Naive thymus-derived CD8-positive, alpha-beta T cell (primary cell): ENCODE measurements around the gene NR2E1. TPM values are rescaled to one million over a fixed set of nuclear protein-coding genes. Genes with fewer than 3 reads are reported as not detected.

ENCODE experiments used
- ATAC-seq, 2 donors: fragments of 150-1000 bp; cut with Tn5 transposase in 1 of 2; sonication (Bioruptor Pico), chemical (Tn5 transposase) in 1 of 2; 1 replicate in 1 of 2; 2 replicates in 1 of 2; pipeline ENCODE4 v1.10.0; 2021; ENCODE audit warnings: mild to moderate bottlenecking in 2 of 2, moderate library complexity in 2 of 2
- POLR2A ChIA-PET: fragments of 350-600 bp; sonication (Branson Sonifier 250); formaldehyde crosslinking; loops from one replicate; lab custom pipeline; 2021; ENCODE audit warnings: antibody characterized with exemption; lab: Charles Lee
- DNase-seq, 10 donors: peaks; one replicate each; pipeline versions ENCODE4 v3.0.0 to v3.0.0-alpha.2; 2020 to 2022
- H3K27ac Mint-ChIP-seq, 10 donors: one replicate each; pipeline ENCODE4 v1.8.0; 2020 to 2022; ENCODE audit warnings: mild to moderate bottlenecking in 10 of 10, mixed read lengths in 10 of 10, moderate library complexity in 4 of 10, inconsistent platforms in 1 of 10
- H3K27me3 Mint-ChIP-seq, 5 donors: one replicate each; pipeline ENCODE4 v1.8.0; 2021 to 2022; ENCODE audit warnings: mixed read lengths in 5 of 5
- H3K36me3 Mint-ChIP-seq, 3 donors: one replicate each; pipeline ENCODE4 v1.8.0; 2020 to 2022; ENCODE audit warnings: mixed read lengths in 3 of 3, mild to moderate bottlenecking in 2 of 3, inconsistent platforms in 1 of 3
- H3K4me1 Mint-ChIP-seq, 4 donors: one replicate each; pipeline ENCODE4 v1.8.0; 2021 to 2022; ENCODE audit warnings: mixed read lengths in 4 of 4
- H3K4me3 Mint-ChIP-seq, 10 donors: one replicate each; pipeline ENCODE4 v1.8.0; 2020 to 2022; ENCODE audit warnings: mild to moderate bottlenecking in 10 of 10, mixed read lengths in 10 of 10, moderate library complexity in 6 of 10, inconsistent platforms in 1 of 10
- H3K9me3 Mint-ChIP-seq, 9 donors: one replicate each; pipeline ENCODE4 v1.8.0; 2020 to 2022; ENCODE audit warnings: mixed read lengths in 9 of 9, mild to moderate bottlenecking in 3 of 9, inconsistent platforms in 1 of 9, moderate library complexity in 1 of 9
- polyA plus RNA-seq, 3 donors: library from polyadenylated mRNA; unstranded; fragments of 300-500 nt; fragmentation: Illumina TruSeq; gene quantifications; one replicate each; pipeline ENCODE4 v1.2.3, GENCODE V29; 2021
- total RNA-seq, 8 experiments: library from RNA in 2 of 8; stranded (reverse) in 2 of 8; gene quantifications; one replicate each; pipeline ENCODE4 v1.2.3 and lab custom pipeline; 2021 to 2026

NR2E1 gene
- not detected for total RNA-seq
- polyA plus RNA-seq, result not detected
- 0 reads per million in 6 experiments for total RNA-seq (lab: John Stamatoyannopoulos, UW)

GRCh38 chr6:108165714-108166663 is at the start of gene NR2E1:
Gene NR2E1 (plus strand): TSS chr6:108166022. CDS start chr6:108166766, 744 bp downstream.
- Mint-ChIP-seq H3K9me3 (no peaks in the 10 kb centered on the region), H3K27ac (peak within 1 kb of the TSS in 1 of 10 donors; percentile 54), H3K4me3 (peak within 1 kb of the TSS in 9 of 10 donors; percentile 41 to 78 (median 68)), H3K27me3 (peaks cover 59 to 91% (median 69%) of the 10 kb centered on the region in 5 donors), H3K4me1 (peaks cover 26 to 65% (median 47%) of the 10 kb centered on the region in 4 donors), H3K36me3 (peaks cover 0 to 4% (median 4%) of the 10 kb centered on the region in 3 donors)
- POLR2A ChIA-PET, result no interaction called here
- DNase-seq, result no peak
- ATAC-seq, result no peak

- Mint-ChIP-seq H3K27ac (peak overlapping the region in 1 of 10 donors; percentile 24), H3K4me1 (peaks cover 34 to 60% (median 49%) of the 10 kb centered on the region in 4 donors), H3K27me3 (peaks cover 49 to 95% (median 75%) of the 10 kb centered on the region in 5 donors), H3K36me3 (peaks cover 0 to 11% (median 5%) of the 10 kb centered on the region in 3 donors), H3K9me3 (no peaks in the 10 kb centered on the region), H3K4me3 (peak overlapping the region; percentile 78 to 100 (median 89))
- ATAC-seq (no peak), DNase-seq (no peak)
- POLR2A ChIA-PET, result no interaction called here
Observed at GRCh38 chr6:108116546-108117426, 49.0 kb upstream of the NR2E1 start.

DNA sequence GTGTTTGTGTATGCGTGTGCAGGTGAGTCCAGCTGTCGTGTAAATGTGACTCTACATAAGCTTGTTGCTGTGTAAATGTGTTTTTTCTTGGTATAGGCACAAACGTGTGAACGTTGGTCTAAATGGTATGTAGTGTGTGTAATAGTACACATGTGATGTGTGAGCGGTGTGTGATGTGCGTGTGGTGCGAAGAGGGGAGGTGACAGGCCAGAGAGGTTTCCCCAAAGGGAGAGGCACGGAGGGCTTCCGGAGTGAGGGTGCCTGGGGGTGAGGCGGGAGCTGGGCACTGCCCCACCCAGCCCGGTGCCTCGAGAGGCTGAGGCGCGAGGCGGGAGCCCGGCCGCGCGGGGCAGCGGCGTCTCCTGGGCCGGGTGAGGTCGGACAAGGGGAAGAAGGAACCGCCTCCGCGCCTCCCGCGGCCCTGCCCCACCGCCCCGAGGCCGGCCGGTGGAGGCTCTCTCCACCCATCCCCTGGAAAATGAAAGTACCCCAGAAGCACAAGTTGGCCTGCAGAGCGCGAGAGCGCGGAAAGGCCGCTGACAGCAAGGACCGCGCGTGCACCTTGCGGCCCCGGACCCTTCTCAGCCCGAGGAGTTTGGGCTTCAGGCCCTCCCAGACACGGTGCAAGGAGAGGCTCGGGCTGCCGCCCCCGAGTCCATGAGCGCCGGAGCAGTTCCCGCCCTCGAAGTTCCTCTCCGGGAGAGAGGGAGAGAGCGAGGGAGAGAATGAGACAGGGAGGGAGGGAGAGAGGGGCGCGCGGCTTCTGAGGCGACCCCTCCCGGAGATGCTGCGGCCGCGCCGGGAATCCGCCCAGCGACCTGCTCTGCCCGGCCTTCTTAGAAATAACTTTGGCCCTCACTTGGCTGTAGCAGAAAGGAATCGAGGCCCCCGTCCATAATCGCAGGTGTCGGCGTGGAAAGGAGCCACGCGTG is 48.1 kb upstream of the NR2E1 start:
- ATAC-seq, result peak; percentile 44 to 50
- no peaks in the 10 kb centered on the region for H3K9me3 Mint-ChIP-seq
- H3K27ac Mint-ChIP-seq, result peak overlapping the region in 3 of 10 donors; percentile 17 to 43 (median 24)
- H3K27me3 Mint-ChIP-seq, result peaks cover 49 to 95% (median 73%) of the 10 kb centered on the region in 5 donors
- peaks cover 34 to 60% (median 49%) of the 10 kb centered on the region in 4 donors for H3K4me1 Mint-ChIP-seq
- H3K4me3 Mint-ChIP-seq, result peak overlapping the region; percentile 78 to 100 (median 89)
- peaks cover 0 to 11% (median 5%) of the 10 kb centered on the region in 3 donors for H3K36me3 Mint-ChIP-seq
- DNase-seq, result peak in 2 of 10 donors; percentile 21 to 27
- POLR2A ChIA-PET, result no interaction called here

- Mint-ChIP-seq H3K9me3 (no peaks in the 10 kb centered on the region), H3K27ac (peak overlapping the region in 1 of 10 donors; percentile 66), H3K36me3 (peaks cover 0 to 11% (median 5%) of the 10 kb centered on the region in 3 donors), H3K4me3 (peak overlapping the region; percentile 81 to 100 (median 94)), H3K4me1 (peaks cover 33 to 57% (median 50%) of the 10 kb centered on the region in 4 donors), H3K27me3 (peaks cover 48 to 95% (median 73%) of the 10 kb centered on the region in 5 donors)
- no peak for DNase-seq
- POLR2A ChIA-PET, result interaction anchor here (0.6 kb wide), 1 partner anchor 170 kb away, joined by 5 read pairs; no protein-coding TSS in a partner anchor
- peak; percentile 35 to 42 for ATAC-seq
Observed at GRCh38 chr6:108118359-108118724, 47.5 kb upstream of the NR2E1 start.

- Mint-ChIP-seq H3K27ac (peak overlapping the region in 2 of 10 donors; percentile 66 to 74), H3K4me1 (peaks cover 31 to 49% (median 47%) of the 10 kb centered on the region in 4 donors), H3K4me3 (peak overlapping the region; percentile 81 to 98 (median 93)), H3K36me3 (peaks cover 0 to 11% (median 5%) of the 10 kb centered on the region in 3 donors), H3K9me3 (no peaks in the 10 kb centered on the region), H3K27me3 (peaks cover 47 to 95% (median 75%) of the 10 kb centered on the region in 5 donors)
- DNase-seq (peak in 1 of 10 donors; percentile 19), ATAC-seq (peak; percentile 18 to 45)
- POLR2A ChIA-PET, result interaction anchor here (0.6 kb wide), 1 partner anchor 171 kb away, joined by 5 read pairs; no protein-coding TSS in a partner anchor
Observed at GRCh38 chr6:108118810-108119768, 46.7 kb upstream of the NR2E1 start.

DNA sequence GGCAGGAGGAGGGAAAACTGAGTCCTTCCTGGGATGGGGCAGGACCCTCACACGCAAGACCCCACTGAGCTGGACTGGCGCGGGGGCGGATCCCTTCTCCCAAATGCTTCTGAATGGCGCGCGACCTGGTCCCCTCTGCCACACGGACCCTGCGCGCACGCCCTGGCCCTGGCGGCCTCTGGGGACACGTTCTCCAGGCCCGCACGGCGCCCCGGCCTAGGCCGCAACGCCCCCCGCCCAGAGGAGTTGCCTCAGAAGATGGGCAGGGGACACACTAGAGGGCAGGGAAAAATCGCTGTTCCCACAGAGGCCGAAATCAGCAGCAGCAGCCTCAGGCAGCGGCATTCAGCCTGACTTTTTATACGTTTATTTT is 46.1 kb upstream of the NR2E1 start:
- DNase-seq (no peak), ATAC-seq (no peak)
- no peaks in the 10 kb centered on the region for H3K9me3 Mint-ChIP-seq
- POLR2A ChIA-PET, result no interaction called here
- H3K27me3 Mint-ChIP-seq, result peaks cover 46 to 95% (median 75%) of the 10 kb centered on the region in 5 donors
- H3K4me1 Mint-ChIP-seq, result peaks cover 28 to 42% (median 40%) of the 10 kb centered on the region in 4 donors
- H3K27ac Mint-ChIP-seq, result no peak overlapping the region
- H3K4me3 Mint-ChIP-seq, result peak overlapping the region in 7 of 10 donors; percentile 81 to 98 (median 96)
- peaks cover 0 to 11% (median 5%) of the 10 kb centered on the region in 3 donors for H3K36me3 Mint-ChIP-seq

DNA sequence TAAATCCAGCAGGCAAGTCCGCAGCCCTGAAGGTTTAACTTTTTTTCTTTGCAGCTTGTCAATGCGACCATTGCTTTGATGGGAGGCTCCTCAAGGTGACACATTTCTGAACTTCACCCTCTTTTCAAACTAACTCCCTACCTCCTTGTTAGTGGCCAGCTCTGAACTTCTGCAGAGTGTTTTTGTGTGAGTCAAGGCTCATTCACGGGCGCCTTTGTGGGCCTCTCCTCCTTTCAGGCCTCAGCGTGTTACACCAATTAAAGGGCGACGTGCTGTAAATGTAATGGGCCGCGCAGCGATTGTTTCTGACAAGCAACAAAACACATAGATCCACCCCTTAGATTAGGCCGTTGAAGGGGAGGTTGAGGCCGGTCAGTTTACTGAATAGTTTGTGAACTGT is 45.5 kb upstream of the NR2E1 start:
- POLR2A ChIA-PET, result no interaction called here
- DNase-seq (no peak), ATAC-seq (no peak)
- no peak overlapping the region for H3K27ac Mint-ChIP-seq
- H3K9me3 Mint-ChIP-seq, result no peaks in the 10 kb centered on the region
- peak overlapping the region in 9 of 10 donors; percentile 18 to 67 (median 33) for H3K4me3 Mint-ChIP-seq
- peaks cover 24 to 37% (median 35%) of the 10 kb centered on the region in 4 donors for H3K4me1 Mint-ChIP-seq
- peaks cover 42 to 95% (median 74%) of the 10 kb centered on the region in 5 donors for H3K27me3 Mint-ChIP-seq
- H3K36me3 Mint-ChIP-seq, result peaks cover 0 to 11% (median 5%) of the 10 kb centered on the region in 3 donors

- Mint-ChIP-seq H3K4me3 (peak overlapping the region in 6 of 10 donors; percentile 2 to 55 (median 36)), H3K36me3 (peaks cover 0 to 11% (median 10%) of the 10 kb centered on the region in 3 donors), H3K27me3 (peaks cover 49 to 95% (median 75%) of the 10 kb centered on the region in 5 donors), H3K4me1 (peaks cover 17 to 28% (median 24%) of the 10 kb centered on the region in 4 donors), H3K9me3 (no peaks in the 10 kb centered on the region), H3K27ac (peak overlapping the region in 2 of 10 donors; percentile 51 to 79)
- no peak for DNase-seq
- no peak for ATAC-seq
- POLR2A ChIA-PET, result no interaction called here
Observed at GRCh38 chr6:108121612-108122011, 44.2 kb upstream of the NR2E1 start.

DNA sequence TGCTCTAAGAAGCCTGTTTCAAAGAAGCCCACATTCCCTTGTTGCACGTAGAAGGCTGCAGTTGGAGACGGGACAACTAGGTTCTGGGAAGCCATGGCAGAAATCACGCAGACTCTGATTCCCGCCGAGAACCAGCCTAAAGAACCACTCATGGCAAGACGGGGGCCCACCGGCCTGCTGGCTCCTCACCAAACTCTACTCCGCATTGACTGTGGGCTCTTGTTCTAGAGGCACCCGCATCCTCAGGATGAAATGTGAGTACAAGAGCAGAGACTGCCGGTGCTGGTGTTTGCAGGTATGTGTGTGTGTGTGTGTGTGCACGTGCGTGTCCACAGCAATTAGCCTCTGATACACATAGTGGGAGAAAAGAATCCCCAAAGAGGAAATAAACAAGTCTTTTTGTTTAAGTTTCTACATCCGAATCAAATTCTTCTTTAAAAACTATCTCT is 42.3 kb upstream of the NR2E1 start:
- Mint-ChIP-seq H3K27me3 (peaks cover 46 to 92% (median 80%) of the 10 kb centered on the region in 5 donors), H3K4me1 (peaks cover 9 to 19% (median 14%) of the 10 kb centered on the region in 4 donors)
- no peak for DNase-seq

GRCh38 chr6:108123946-108124345 is 41.9 kb upstream of the NR2E1 start:
- H3K27ac Mint-ChIP-seq, result no peak overlapping the region
- H3K4me1 Mint-ChIP-seq, result peaks cover 7 to 15% (median 10%) of the 10 kb centered on the region in 4 donors
- H3K36me3 Mint-ChIP-seq, result peaks cover 0 to 8% (median 6%) of the 10 kb centered on the region in 3 donors
- no peak for DNase-seq
- ATAC-seq, result no peak
- H3K9me3 Mint-ChIP-seq, result no peaks in the 10 kb centered on the region
- no peak overlapping the region for H3K4me3 Mint-ChIP-seq
- POLR2A ChIA-PET, result no interaction called here
- peaks cover 47 to 92% (median 79%) of the 10 kb centered on the region in 5 donors for H3K27me3 Mint-ChIP-seq

More for the DNA sequence above, 42.3 kb upstream of the NR2E1 start:
- H3K36me3 Mint-ChIP-seq, result peaks cover 0 to 8% (median 6%) of the 10 kb centered on the region in 3 donors
- H3K9me3 Mint-ChIP-seq, result no peaks in the 10 kb centered on the region
- no peak overlapping the region for H3K4me3 Mint-ChIP-seq
- POLR2A ChIA-PET, result no interaction called here
- ATAC-seq, result no peak
- peak overlapping the region in 1 of 10 donors; percentile 26 for H3K27ac Mint-ChIP-seq
